CD4-positive, alpha-beta T cell treated with Interferon gamma for 1 hour (primary cell): Measurements from ENCODE around the gene CRISP1.
"Not testable (repeated sequence)": the region's sequence is repeated elsewhere in the genome, so short reads cannot be mapped to it uniquely, and the experiment has no call there.

Experiments
- DNase-seq: peaks from one replicate; pipeline ENCODE4 v3.0.0-alpha.2; 2020

Gene CRISP1

GRCh38 chr6:49866485-49866943 lies at the start of gene CRISP1:
Gene CRISP1, minus strand, starts transcription at chr6:49866535. Its CDS starts 9,135 bp downstream, at chr6:49857400.
- DNase-seq, result no peak

- DNase-seq, result no peak
These were observed 48.7 kb upstream of the CRISP1 start for GRCh38 chr6:49915035-49915434.

- DNase-seq, result no peak
These were observed 47.5 kb upstream of the CRISP1 start for GRCh38 chr6:49913636-49914375.

- DNase-seq, result no peak
These were observed 45.9 kb upstream of the CRISP1 start for GRCh38 chr6:49912196-49912595.

- no peak for DNase-seq
These were observed 44.9 kb upstream of the CRISP1 start for GRCh38 chr6:49911252-49911651.

- no peak for DNase-seq
These were observed 43.2 kb upstream of the CRISP1 start for GRCh38 chr6:49909563-49909962.

- no peak for DNase-seq
These were observed 40.2 kb upstream of the CRISP1 start for GRCh38 chr6:49906526-49906925.

- DNase-seq, result no peak
These were observed 39.0 kb upstream of the CRISP1 start for GRCh38 chr6:49905296-49905695.

GRCh38 chr6:49902856-49903255 lies 36.5 kb upstream of the CRISP1 start:
- DNase-seq, result no peak

- no peak for DNase-seq
These were observed 32.7 kb upstream of the CRISP1 start for GRCh38 chr6:49898904-49899566.

GRCh38 chr6:49895553-49895952 lies 29.2 kb upstream of the CRISP1 start:
- DNase-seq, result not testable (repeated sequence)

- no peak for DNase-seq
These were observed 25.9 kb upstream of the CRISP1 start for GRCh38 chr6:49892280-49892679.

GRCh38 chr6:49890988-49891387 lies 24.7 kb upstream of the CRISP1 start:
- DNase-seq, result no peak

GRCh38 chr6:49888742-49889431 lies 22.6 kb upstream of the CRISP1 start:
- no peak for DNase-seq

GRCh38 chr6:49868951-49869529 lies 2.7 kb upstream of the CRISP1 start:
- DNase-seq, result no peak

- no peak for DNase-seq
These were observed 10.1 kb downstream of the CRISP1 start for GRCh38 chr6:49856282-49856681.

GRCh38 chr6:49855221-49855620 lies 11.1 kb downstream of the CRISP1 start:
- no peak for DNase-seq

- no peak for DNase-seq
These were observed 13.4 kb downstream of the CRISP1 start for GRCh38 chr6:49852975-49853374.

GRCh38 chr6:49849213-49849907 lies 17.0 kb downstream of the CRISP1 start:
- no peak for DNase-seq

GRCh38 chr6:49847673-49848072 lies 18.7 kb downstream of the CRISP1 start:
- DNase-seq, result no peak

GRCh38 chr6:49847014-49847413 lies 19.3 kb downstream of the CRISP1 start:
- DNase-seq, result no peak

- no peak for DNase-seq
These were observed 24.9 kb downstream of the CRISP1 start for GRCh38 chr6:49841424-49841823.

- no peak for DNase-seq
These were observed 26.4 kb downstream of the CRISP1 start for GRCh38 chr6:49839957-49840356.
